K562 (cell line): Measurements from ENCODE around the gene TMEM45B. TPM values are rescaled to one million over a fixed set of nuclear protein-coding genes. Genes with fewer than 3 reads are reported as not detected.
"Not testable (repeated sequence)": the region's sequence is repeated elsewhere in the genome, so short reads cannot be mapped to it uniquely, and the experiment has no call there.

Experiments
- ATAC-seq: fragments of 200-7000 bp; cut with Tn5 transposase; 3 replicates; pipeline ENCODE4 v1.9.1; 2020; ENCODE audit warnings: moderate library complexity
- BruUV-seq: library from RNA; stranded (reverse); fragments of 400-500 nt; replicated peaks from 2 replicates; lab custom pipeline; 2021; lab: Mats Ljungman, UMichigan
- CTCF ChIA-PET: fragments of 300-600 bp; formaldehyde crosslinking; extraction: SDS; loops from one replicate; lab custom pipeline; 2021; ENCODE audit warnings: low intra/inter-chr PET ratio; lab: Yijun Ruan, JAX
- POLR2A ChIA-PET: fragments of 300-600, 350-650 bp; sonication (Branson Sonifier 250); formaldehyde crosslinking; extraction: SDS; loops from one replicate; lab custom pipeline; 2021; ENCODE audit warnings: antibody characterized with exemption, inconsistent platforms; lab: Yijun Ruan, JAX
- DNase-seq, 4 experiments: peaks; one replicate each; pipeline versions ENCODE4 v3.0.0 to v3.0.0-alpha.2; 2011 to 2018; ENCODE audit warnings: low spot score in 3 of 4, mixed read lengths in 3 of 4; ENCODE audit errors: extremely low read depth in 1 of 4
- FAIRE-seq: peaks from 2 replicates; lab custom pipeline; 2011; peaks lifted over from hg19 to GRCh38; lab: Jason Lieb, UNC
- H2AFZ ChIP-seq: 2 replicates; pipeline ENCODE4 v1.6.0; 2011; ENCODE audit warnings: low read depth, low read length, control low read depth, inconsistent platforms
- H3K27ac ChIP-seq: fragments of 200-600 bp; 3 replicates; pipeline ENCODE4 v1.8.0; 2011; ENCODE audit warnings: low read depth, mild to moderate bottlenecking, control low read depth, inconsistent platforms, low read length, moderate library complexity, mixed read lengths; ENCODE audit errors: extremely low read depth
- H3K27me3 ChIP-seq, 2 experiments: fragments of 300-600 bp in 1 of 2; 2 replicates in 1 of 2; 3 replicates in 1 of 2; pipeline versions ENCODE4 v1.6.0 to v1.8.0; 2011; ENCODE audit warnings: inconsistent platforms in 2 of 2, low read length in 2 of 2, mild to moderate bottlenecking in 1 of 2, mixed read lengths in 1 of 2, moderate library complexity in 1 of 2; ENCODE audit not compliant: control insufficient read depth in 2 of 2, insufficient read depth in 2 of 2
- H3K36me3 ChIP-seq: fragments of 300-600 bp; 3 replicates; pipeline ENCODE4 v1.8.0; 2011; ENCODE audit warnings: mild to moderate bottlenecking, low read length, inconsistent platforms; ENCODE audit not compliant: control insufficient read depth, insufficient read depth
- H3K4me1 ChIP-seq, 2 experiments: fragments of 200-600 bp in 1 of 2; replicated peaks in 1 of 2; 2 replicates in 1 of 2; 3 replicates in 1 of 2; pipeline versions ENCODE4 v1.5.1 to v1.8.0; 2011; ENCODE audit warnings: inconsistent platforms in 2 of 2, low read length in 2 of 2, mild to moderate bottlenecking in 1 of 2, mixed read lengths in 1 of 2, moderate library complexity in 1 of 2; ENCODE audit not compliant: control insufficient read depth in 2 of 2, insufficient read depth in 2 of 2
- H3K4me2 ChIP-seq: 2 replicates; pipeline ENCODE4 v1.6.1; 2011; ENCODE audit warnings: low read length, control low read depth, inconsistent platforms, mixed read lengths; ENCODE audit not compliant: insufficient read depth
- H3K4me3 ChIP-seq: fragments of 200-600 bp; sonication (generic), shearing (Covaris generic); 2 replicates; pipeline ENCODE4 v1.5.1; 2016; ENCODE audit warnings: control low read depth, inconsistent platforms
- H3K79me2 ChIP-seq: fragments of 200-600 bp; 3 replicates; pipeline ENCODE4 v1.8.0; 2011; ENCODE audit warnings: low read length, inconsistent platforms; ENCODE audit not compliant: control insufficient read depth, insufficient read depth
- H3K9ac ChIP-seq, 2 experiments: 2 replicates each; pipeline versions ENCODE4 v1.6.0 to v1.6.1; 2011; ENCODE audit warnings: low read depth in 2 of 2, low read length in 2 of 2, control low read depth in 1 of 2, inconsistent platforms in 1 of 2, mild to moderate bottlenecking in 1 of 2, mixed read lengths in 1 of 2; ENCODE audit not compliant: insufficient read depth in 1 of 2
- H3K9me1 ChIP-seq: one replicate; pipeline ENCODE4 v1.6.0; 2011; ENCODE audit warnings: inconsistent platforms, mild to moderate bottlenecking, low read length, moderate library complexity; ENCODE audit not compliant: control insufficient read depth, insufficient read depth
- H3K9me3 ChIP-seq: replicated peaks from 2 replicates; pipeline ENCODE4 v1.5.1; 2011; ENCODE audit warnings: low read depth, low read length, inconsistent platforms; ENCODE audit not compliant: control insufficient read depth, insufficient read depth
- H4K20me1 ChIP-seq: replicated peaks from 2 replicates; pipeline ENCODE4 v1.6.1; 2011; ENCODE audit warnings: low read length, inconsistent platforms, mixed read lengths; ENCODE audit not compliant: control insufficient read depth, insufficient read depth
- WGBS: fragments of 100-300 bp; shearing (Covaris generic); methylation state at CpG from one replicate; pipeline ENCODE4 v1.1.6; 2016; ENCODE audit warnings: low coverage, mixed read lengths; ENCODE audit not compliant: insufficient coverage; ENCODE audit errors: missing lambda C conversion rate; 5-methylcytosine and 5-hydroxymethylcytosine counted together
- in situ Hi-C: fragments of 300-500 bp; cut with MboI; formaldehyde crosslinking; loops from 4 replicates; pipeline ENCODE4 v1.15.0; 2018; ENCODE audit warnings: inconsistent platforms, mixed read lengths
- intact Hi-C: fragments of 100-400 bp; cut with micrococcal nuclease; formaldehyde crosslinking; loops from 2 replicates; pipeline ENCODE4 v1.14.2; 2022
- polyA plus RNA-seq, 8 experiments: library from polyadenylated mRNA; depleted of rRNA in 4 of 8; stranded (reverse) in 5 of 8; unstranded in 3 of 8; fragments of >200 nt; fragmentation: Nextera tagmentation in 2 of 8; fragmentation: Illumina TruSeq in 1 of 8; extraction: Ambion mirVana in 2 of 8; extraction: Trizol in 1 of 8; gene quantifications; 2 replicates each; pipeline versions ENCODE4 v1.2.1 to v1.2.3, GENCODE V29; 2011 to 2014; ENCODE audit warnings: inconsistent platforms in 1 of 8, missing spikeins in 1 of 8
- total RNA-seq, 7 experiments: library from RNA; depleted of rRNA in 6 of 7; stranded (reverse); fragments of >200 nt in 6 of 7; fragmentation: Illumina TruSeq in 2 of 7; extraction: Trizol in 2 of 7; gene quantifications; 2 replicates each; pipeline versions ENCODE4 v1.2.1 to v1.2.3, GENCODE V29; 2011 to 2021; ENCODE audit warnings: low replicate concordance in 1 of 7

The TMEM45B gene
- total and polyA plus RNA-seq, 9 of the 15 experiments (the other 6 are each of a cell fraction or from before 2014, with no cell fraction given), result 0.07 TPM; not detected in 8

DNA sequence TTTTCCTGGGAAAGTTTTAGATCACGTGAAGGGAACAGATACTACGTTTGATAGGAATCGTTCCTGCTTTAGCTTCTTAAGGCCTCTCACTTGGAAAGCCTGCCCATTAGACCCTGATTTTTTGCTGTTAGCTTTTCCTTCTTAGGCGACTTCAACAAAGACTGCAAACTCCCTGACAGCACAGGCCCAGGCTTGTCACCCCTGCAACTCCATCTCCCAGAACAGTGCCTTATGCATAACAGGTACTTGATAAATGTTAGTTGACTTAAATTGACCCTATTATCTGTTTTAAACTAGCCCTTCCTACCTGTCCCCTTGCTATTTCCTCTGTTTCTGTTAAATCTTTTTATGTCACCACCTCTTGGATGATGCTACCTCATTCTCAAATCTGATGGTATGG, 7.6 kb downstream of the TMEM45B start:
- H4K20me1 ChIP-seq, H2AFZ ChIP-seq, H3K4me1 ChIP-seq, H3K9ac ChIP-seq, in situ Hi-C loops, intact Hi-C loops, DNase-seq, ATAC-seq, H3K36me3 ChIP-seq, H3K9me3 ChIP-seq, H3K9me1 ChIP-seq, H3K4me2 ChIP-seq, H3K27ac ChIP-seq, BruUV-seq, FAIRE-seq, H3K4me3 ChIP-seq, H3K79me2 ChIP-seq, CTCF ChIA-PET: not testable (repeated sequence)
- H3K27me3 ChIP-seq, result peaks cover 5 to 23% of the 10 kb centered on the region in 2 experiments
- POLR2A ChIA-PET, result interaction anchor here (1.0 kb wide), 1 partner anchor 9 kb away, joined by 3 read pairs; no protein-coding TSS in a partner anchor
- WGBS, result 0% methylated on average over 4 of the region's 4 CpGs

DNA sequence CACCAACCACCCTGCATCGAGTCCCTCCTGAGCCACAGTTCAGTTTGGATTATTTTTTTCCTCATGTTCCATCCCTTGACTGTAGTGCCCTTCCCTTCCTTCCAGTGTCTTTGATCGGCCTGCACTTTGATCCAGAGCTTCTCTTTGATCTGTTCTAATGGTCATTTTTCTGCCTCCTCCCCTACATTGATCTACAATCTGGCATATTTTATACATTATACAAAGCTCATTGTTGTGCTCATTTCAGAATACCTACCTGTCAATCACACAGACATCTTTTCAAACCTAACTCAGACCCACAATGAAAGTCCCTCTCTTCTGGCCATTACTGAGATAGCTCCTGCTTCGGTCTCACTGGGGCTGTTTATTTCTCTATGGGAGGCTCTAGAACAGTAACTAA, 8.2 kb downstream of the TMEM45B start:
- POLR2A ChIA-PET, result interaction anchor here (0.6 to 1.0 kb wide), 2 partner anchors 9 to 288 kb away, joined by 3 read pairs; no protein-coding TSS in a partner anchor
- H3K4me3 ChIP-seq, H3K4me1 ChIP-seq, DNase-seq, H4K20me1 ChIP-seq, FAIRE-seq, H3K27ac ChIP-seq, BruUV-seq, H3K9me1 ChIP-seq, intact Hi-C loops, H3K9me3 ChIP-seq, H2AFZ ChIP-seq, in situ Hi-C loops, ATAC-seq, H3K9ac ChIP-seq, H3K79me2 ChIP-seq, H3K4me2 ChIP-seq, H3K36me3 ChIP-seq, CTCF ChIA-PET: not testable (repeated sequence)
- H3K27me3 ChIP-seq, result peaks cover 5 to 23% of the 10 kb centered on the region in 2 experiments
- WGBS, result 6% methylated on average over 2 of the region's 3 CpGs
